Hepatocyte (in vitro differentiated cells): Measurements from ENCODE around the gene CYP51A1. TPM values are rescaled to one million over a fixed set of nuclear protein-coding genes. Genes with fewer than 3 reads are reported as not detected.

Experiments
- DNase-seq: peaks from one replicate; pipeline ENCODE4 v3.0.0-alpha.2; 2016; ENCODE audit warnings: low spot score
- H2AFZ ChIP-seq: fragments of 200-600 bp; sonication (generic); 2 replicates; pipeline ENCODE4 v1.6.0; 2016; ENCODE audit warnings: antibody characterized with exemption, mild to moderate bottlenecking
- H3K27ac ChIP-seq: fragments of 200-600 bp; sonication (generic); 2 replicates; pipeline ENCODE4 v1.5.1; 2016; ENCODE audit warnings: mild to moderate bottlenecking
- H3K27me3 ChIP-seq: fragments of 200-600 bp; sonication (generic); 2 replicates; pipeline ENCODE4 v1.6.1; 2016
- H3K36me3 ChIP-seq: fragments of 200-600 bp; sonication (generic); replicated peaks from 2 replicates; pipeline ENCODE4 v1.5.1; 2016; ENCODE audit warnings: low read depth; ENCODE audit not compliant: insufficient read depth
- H3K4me1 ChIP-seq: fragments of 200-600 bp; sonication (generic); 2 replicates; pipeline ENCODE4 v1.5.1; 2016; ENCODE audit warnings: mild to moderate bottlenecking, moderate library complexity; ENCODE audit not compliant: insufficient read depth
- H3K4me2 ChIP-seq: fragments of 200-600 bp; sonication (generic); 2 replicates; pipeline ENCODE4 v1.6.0; 2016
- H3K4me3 ChIP-seq: fragments of 200-600 bp; sonication (generic); 2 replicates; pipeline ENCODE4 v1.5.1; 2016; ENCODE audit warnings: mild to moderate bottlenecking
- H3K79me2 ChIP-seq: fragments of 200-600 bp; sonication (generic); 2 replicates; pipeline ENCODE4 v1.6.0; 2017; ENCODE audit warnings: mild to moderate bottlenecking
- H3K9me2 ChIP-seq: fragments of 200-600 bp; sonication (generic); replicated peaks from 2 replicates; pipeline ENCODE4 v1.6.0; 2017; ENCODE audit warnings: mild to moderate bottlenecking; ENCODE audit not compliant: insufficient read depth
- H3K9me3 ChIP-seq: fragments of 200-600 bp; sonication (generic); 2 replicates; pipeline ENCODE4 v1.5.1; 2016; ENCODE audit warnings: low read depth, mild to moderate bottlenecking
- H4K20me1 ChIP-seq: fragments of 200-600 bp; sonication (generic); 2 replicates; pipeline ENCODE4 v1.6.0; 2016; ENCODE audit warnings: mild to moderate bottlenecking; ENCODE audit not compliant: insufficient read depth, poor library complexity, severe bottlenecking
- EZH2 ChIP-seq: fragments of 200-600 bp; sonication (generic); IDR thresholded peaks from 2 replicates; pipeline ENCODE4 v1.6.1; 2016; ENCODE audit warnings: antibody characterized with exemption, mild to moderate bottlenecking, borderline replicate concordance
- EZH2phosphoT487 ChIP-seq: fragments of 200-600 bp; sonication (generic); IDR thresholded peaks from one replicate; pipeline ENCODE4 v1.6.1; 2018; ENCODE audit warnings: antibody characterized with exemption, mild to moderate bottlenecking, low read depth, moderate library complexity; ENCODE audit not compliant: unreplicated experiment, severe bottlenecking
- WGBS: methylation state at CpG from one replicate; pipeline ENCODE4 v1.1.6; 2016; ENCODE audit warnings: low lambda C conversion rate; ENCODE audit errors: missing lambda C conversion rate; 5-methylcytosine and 5-hydroxymethylcytosine counted together
- polyA plus RNA-seq: library from polyadenylated mRNA; unstranded; fragments of >200 nt; fragmentation: Nextera tagmentation; extraction: Ambion mirVana; gene quantifications from 2 replicates; pipeline ENCODE4 v1.2.1, GENCODE V29; 2016
- total RNA-seq: library from RNA; depleted of rRNA; stranded (reverse); fragments of >200 nt; gene quantifications from 2 replicates; pipeline ENCODE4 v1.2.3, GENCODE V29; 2014
- TF ChIP-seq, protein P1 (sequence below): fragments of 200-600 bp; sonication (generic); IDR thresholded peaks from 2 replicates; pipeline ENCODE4 v1.5.1; 2016; ENCODE audit warnings: antibody characterized with exemption, mild to moderate bottlenecking; ENCODE audit not compliant: poor library complexity

The CYP51A1 gene
- total and polyA plus RNA-seq, 2 experiments from 2014 or later: 200 to 414 TPM

DNA sequence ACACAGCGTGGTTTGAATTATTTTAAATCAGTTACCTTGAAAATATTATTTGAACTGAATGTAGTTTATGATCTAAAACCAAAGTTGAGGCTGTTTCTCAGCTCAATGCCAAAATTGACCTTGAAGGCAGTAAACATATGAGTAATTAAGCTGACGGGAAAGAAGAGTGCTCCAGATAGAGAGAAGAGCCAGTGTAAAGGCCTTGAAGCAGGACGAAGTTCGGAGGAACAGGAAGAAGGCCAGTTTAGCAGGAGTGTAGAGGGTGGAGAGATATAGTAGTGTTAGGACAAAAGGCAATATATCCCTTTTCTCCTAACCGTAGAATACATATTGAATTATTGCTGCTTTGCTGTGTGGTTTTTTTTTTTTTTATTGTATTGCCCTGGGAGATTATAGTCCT is 63.2 kb downstream of the CYP51A1 start:
- Histone ChIP-seq H4K20me1 (no peaks in the 10 kb centered on the region), H3K27ac (no peak overlapping the region), H2AFZ (no peak overlapping the region), H3K27me3 (no peaks in the 10 kb centered on the region), H3K4me2 (no peak overlapping the region), H3K4me3 (no peak overlapping the region), H3K4me1 (peaks cover 5% of the 10 kb centered on the region), H3K79me2 (no peaks in the 10 kb centered on the region), H3K36me3 (no peaks in the 10 kb centered on the region), H3K9me2 (no peaks in the 10 kb centered on the region), H3K9me3 (no peaks in the 10 kb centered on the region)
- 74% methylated on average over 5 of the region's 5 CpGs for WGBS
- peak; percentile 39 for DNase-seq
- TF ChIP-seq EZH2: no peak
- TF ChIP-seq, protein P1, sequence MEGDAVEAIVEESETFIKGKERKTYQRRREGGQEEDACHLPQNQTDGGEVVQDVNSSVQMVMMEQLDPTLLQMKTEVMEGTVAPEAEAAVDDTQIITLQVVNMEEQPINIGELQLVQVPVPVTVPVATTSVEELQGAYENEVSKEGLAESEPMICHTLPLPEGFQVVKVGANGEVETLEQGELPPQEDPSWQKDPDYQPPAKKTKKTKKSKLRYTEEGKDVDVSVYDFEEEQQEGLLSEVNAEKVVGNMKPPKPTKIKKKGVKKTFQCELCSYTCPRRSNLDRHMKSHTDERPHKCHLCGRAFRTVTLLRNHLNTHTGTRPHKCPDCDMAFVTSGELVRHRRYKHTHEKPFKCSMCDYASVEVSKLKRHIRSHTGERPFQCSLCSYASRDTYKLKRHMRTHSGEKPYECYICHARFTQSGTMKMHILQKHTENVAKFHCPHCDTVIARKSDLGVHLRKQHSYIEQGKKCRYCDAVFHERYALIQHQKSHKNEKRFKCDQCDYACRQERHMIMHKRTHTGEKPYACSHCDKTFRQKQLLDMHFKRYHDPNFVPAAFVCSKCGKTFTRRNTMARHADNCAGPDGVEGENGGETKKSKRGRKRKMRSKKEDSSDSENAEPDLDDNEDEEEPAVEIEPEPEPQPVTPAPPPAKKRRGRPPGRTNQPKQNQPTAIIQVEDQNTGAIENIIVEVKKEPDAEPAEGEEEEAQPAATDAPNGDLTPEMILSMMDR: no peak
- TF ChIP-seq EZH2phosphoT487: no peak

DNA sequence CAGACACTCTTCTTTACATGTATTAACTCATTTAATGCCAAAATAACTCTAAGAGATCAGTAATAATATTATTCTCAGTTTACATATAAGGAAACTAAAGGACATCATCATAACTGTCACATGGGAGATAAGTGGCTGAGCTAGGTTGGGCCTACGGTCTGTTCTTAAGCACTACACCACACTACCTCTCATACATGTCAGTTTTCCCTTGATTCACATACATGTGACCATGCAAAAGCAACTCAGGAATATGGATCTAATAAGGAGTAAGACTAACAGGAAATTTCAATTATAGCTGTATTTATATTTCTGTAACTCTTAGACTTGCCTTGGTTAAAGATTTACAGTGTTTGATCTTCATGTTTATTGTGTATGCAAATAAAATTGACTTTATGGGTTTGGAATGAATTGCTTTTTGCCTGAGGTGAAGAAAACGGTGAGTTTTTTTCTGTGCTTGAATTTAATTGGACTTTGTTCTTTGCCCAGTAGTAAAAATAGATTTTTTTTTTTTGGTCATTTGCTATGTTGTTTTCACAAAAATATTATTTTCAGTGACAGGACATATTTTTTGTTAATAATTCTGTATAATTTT is 69.7 kb downstream of the CYP51A1 start:
- TF ChIP-seq EZH2 (no peak), EZH2phosphoT487 (no peak)
- TF ChIP-seq, protein P1: no peak
- Histone ChIP-seq H2AFZ (no peak overlapping the region), H3K79me2 (peaks cover 14% of the 10 kb centered on the region), H3K4me2 (peak overlapping the region; percentile 7), H4K20me1 (no peaks in the 10 kb centered on the region), H3K4me3 (no peak overlapping the region), H3K36me3 (no peaks in the 10 kb centered on the region), H3K4me1 (no peaks in the 10 kb centered on the region), H3K27me3 (no peaks in the 10 kb centered on the region), H3K9me3 (no peaks in the 10 kb centered on the region), H3K9me2 (no peaks in the 10 kb centered on the region), H3K27ac (no peak overlapping the region)
- DNase-seq: no peak
- WGBS: 63% methylated on average over 2 of the region's 2 CpGs

Other genes starting within 250 kb of the CYP51A1 start
- gene AKAP9, start 193.6 kb downstream of the CYP51A1 start, total RNA-seq: 85.8 and 97.5 TPM in 2 replicates
- 80.5 and 119 TPM in 2 replicates for gene AKAP9, start 193.6 kb downstream of the CYP51A1 start, polyA plus RNA-seq
- gene LRRD1, start 44.7 kb upstream of the CYP51A1 start, total RNA-seq: 0.08 and 0.77 TPM in 2 replicates
- not detected in 2 replicates for gene LRRD1, start 44.7 kb upstream of the CYP51A1 start, polyA plus RNA-seq
- 43.5 and 50.6 TPM in 2 replicates for gene KRIT1, start 111.4 kb upstream of the CYP51A1 start, total RNA-seq
- 17.4 and 25.3 TPM in 2 replicates for gene KRIT1, start 111.4 kb upstream of the CYP51A1 start, polyA plus RNA-seq
- gene ANKIB1, start 111.5 kb upstream of the CYP51A1 start, total RNA-seq: 35.3 and 36.8 TPM in 2 replicates
- 8.8 and 12.5 TPM in 2 replicates for gene ANKIB1, start 111.5 kb upstream of the CYP51A1 start, polyA plus RNA-seq